NT2/D1 (cell line): ENCODE results near the gene HOXB5.

Experiments used
- YY1 ChIP-seq: IDR thresholded peaks from 2 replicates; pipeline ENCODE4 v1.6.1; 2011; ENCODE audit not compliant: insufficient read length, insufficient read depth
- ZNF274 ChIP-seq: IDR thresholded peaks from 2 replicates; pipeline ENCODE4 v1.6.1; 2011; ENCODE audit warnings: mild to moderate bottlenecking, low read depth, low read length

GRCh38 chr17:48562934-48563333 lies 30.6 kb downstream of the HOXB5 start:
- TF ChIP-seq ZNF274 (no peak), YY1 (no peak)
